OCI-LY3 (cell line): ENCODE data around the gene METAP1.

Experiments used
- H2AFZ ChIP-seq: fragments of 200-600, 300-600 bp; shearing (Covaris generic); 2 replicates; pipeline ENCODE4 v1.6.0; 2014; ENCODE audit warnings: antibody characterized with exemption, low read depth, low read length
- H3K27ac ChIP-seq: fragments of 200-600, 300-600 bp; sonication (generic); 2 replicates; pipeline ENCODE4 v1.5.1; 2014; ENCODE audit warnings: mild to moderate bottlenecking, low read length, moderate library complexity, mixed read lengths
- H3K27me3 ChIP-seq: fragments of 200-600, 300-600 bp; sonication (generic); 2 replicates; pipeline ENCODE4 v1.6.1; 2014; ENCODE audit warnings: low read depth, low read length, mixed read lengths
- H3K36me3 ChIP-seq: fragments of 200-600, 300-600 bp; sonication (generic); replicated peaks from 2 replicates; pipeline ENCODE3; 2014; ENCODE audit warnings: low read depth, low read length, mixed read lengths
- H3K4me1 ChIP-seq: fragments of 300-600, 200-600 bp; sonication (generic); 2 replicates; pipeline ENCODE4 v1.6.1; 2014; ENCODE audit warnings: low read length, mixed read lengths
- H3K4me2 ChIP-seq: fragments of 200-600, 300-600 bp; sonication (generic); 2 replicates; pipeline ENCODE4 v1.6.1; 2014; ENCODE audit warnings: low read length, mixed read lengths
- H3K4me3 ChIP-seq: fragments of 300-600, 200-600 bp; sonication (generic); 2 replicates; pipeline ENCODE4 v1.5.1; 2014; ENCODE audit warnings: antibody characterized with exemption, mild to moderate bottlenecking, low read length, moderate library complexity
- H3K79me2 ChIP-seq: fragments of 300-600, 200-600 bp; shearing (Covaris generic); 2 replicates; pipeline ENCODE4 v1.6.1; 2014; ENCODE audit warnings: mild to moderate bottlenecking, low read length, mixed read lengths
- H3K9ac ChIP-seq: fragments of 300-600, 200-600 bp; shearing (Covaris generic); 2 replicates; pipeline ENCODE4 v1.6.0; 2014; ENCODE audit warnings: mild to moderate bottlenecking, low read length, moderate library complexity
- H3K9me3 ChIP-seq: fragments of 200-600, 300-600 bp; shearing (Covaris generic); 2 replicates; pipeline ENCODE4 v1.6.1; 2014; ENCODE audit warnings: low read length, mixed read lengths; ENCODE audit not compliant: insufficient read depth
- H4K20me1 ChIP-seq: fragments of 200-600, 300-600 bp; sonication (generic); 2 replicates; pipeline ENCODE4 v1.6.1; 2016; ENCODE audit warnings: low read length, mixed read lengths; ENCODE audit not compliant: insufficient read depth
- EZH2phosphoT487 ChIP-seq: fragments of 200-600 bp; shearing (Covaris generic); IDR thresholded peaks from 2 replicates; pipeline ENCODE4 v1.6.1; 2018; ENCODE audit warnings: antibody characterized with exemption, mixed run types, low read depth
- TF ChIP-seq, protein P1 (sequence below): fragments of 200-600, 300-600 bp; sonication (generic); IDR thresholded peaks from 2 replicates; pipeline ENCODE4 v1.5.1; 2014; ENCODE audit warnings: antibody characterized with exemption, low read length, low read depth

Gene METAP1

DNA sequence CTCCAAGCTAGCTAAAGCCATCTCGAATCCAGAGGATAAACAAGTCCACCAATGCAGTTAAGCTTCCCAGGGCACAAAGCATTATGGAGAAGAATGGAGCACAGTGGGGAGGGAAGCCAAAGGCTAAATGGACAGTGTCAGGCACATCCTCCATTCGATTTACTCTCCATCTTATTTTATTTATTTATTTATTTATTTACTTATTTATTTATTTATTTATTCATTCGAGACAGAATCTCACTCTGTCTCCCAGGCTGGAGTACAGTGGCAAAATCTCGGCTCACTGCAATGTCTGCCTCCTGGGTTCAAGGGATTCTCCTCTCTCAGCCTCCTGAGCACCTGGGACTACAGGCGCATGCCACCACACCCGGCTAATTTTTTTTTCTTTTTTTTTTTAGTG, 40.3 kb upstream of the METAP1 start:
- Histone ChIP-seq H3K9ac (no peak overlapping the region), H3K36me3 (no peaks in the 10 kb centered on the region), H3K4me3 (no peak overlapping the region), H3K27ac (no peak overlapping the region), H3K4me2 (no peak overlapping the region), H3K9me3 (no peaks in the 10 kb centered on the region), H4K20me1 (no peaks in the 10 kb centered on the region), H2AFZ (no peak overlapping the region), H3K4me1 (no peaks in the 10 kb centered on the region), H3K27me3 (no peaks in the 10 kb centered on the region), H3K79me2 (no peaks in the 10 kb centered on the region)
- TF ChIP-seq, protein P1, sequence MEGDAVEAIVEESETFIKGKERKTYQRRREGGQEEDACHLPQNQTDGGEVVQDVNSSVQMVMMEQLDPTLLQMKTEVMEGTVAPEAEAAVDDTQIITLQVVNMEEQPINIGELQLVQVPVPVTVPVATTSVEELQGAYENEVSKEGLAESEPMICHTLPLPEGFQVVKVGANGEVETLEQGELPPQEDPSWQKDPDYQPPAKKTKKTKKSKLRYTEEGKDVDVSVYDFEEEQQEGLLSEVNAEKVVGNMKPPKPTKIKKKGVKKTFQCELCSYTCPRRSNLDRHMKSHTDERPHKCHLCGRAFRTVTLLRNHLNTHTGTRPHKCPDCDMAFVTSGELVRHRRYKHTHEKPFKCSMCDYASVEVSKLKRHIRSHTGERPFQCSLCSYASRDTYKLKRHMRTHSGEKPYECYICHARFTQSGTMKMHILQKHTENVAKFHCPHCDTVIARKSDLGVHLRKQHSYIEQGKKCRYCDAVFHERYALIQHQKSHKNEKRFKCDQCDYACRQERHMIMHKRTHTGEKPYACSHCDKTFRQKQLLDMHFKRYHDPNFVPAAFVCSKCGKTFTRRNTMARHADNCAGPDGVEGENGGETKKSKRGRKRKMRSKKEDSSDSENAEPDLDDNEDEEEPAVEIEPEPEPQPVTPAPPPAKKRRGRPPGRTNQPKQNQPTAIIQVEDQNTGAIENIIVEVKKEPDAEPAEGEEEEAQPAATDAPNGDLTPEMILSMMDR, result no peak
- no peak for TF ChIP-seq EZH2phosphoT487

DNA sequence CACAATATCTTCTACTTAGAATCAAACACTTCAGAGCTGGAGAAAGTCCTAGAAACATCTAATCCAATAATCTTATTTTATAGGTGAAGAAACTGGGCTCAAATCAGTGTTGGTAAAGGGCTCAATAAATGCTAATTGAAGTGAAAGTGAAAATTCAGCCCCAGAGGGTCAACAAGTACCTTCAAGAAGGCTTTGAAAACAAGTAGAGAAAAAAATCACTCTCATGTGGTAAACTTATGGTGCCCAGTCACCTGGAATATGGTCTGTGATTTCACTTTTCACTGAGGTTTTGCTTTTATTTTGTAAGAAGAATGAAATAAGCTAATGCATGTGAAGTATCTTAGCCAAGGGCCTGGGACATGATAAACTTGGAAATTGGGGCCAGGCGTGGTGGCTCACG, 37.5 kb upstream of the METAP1 start:
- Histone ChIP-seq H3K79me2 (no peaks in the 10 kb centered on the region), H3K4me1 (no peaks in the 10 kb centered on the region), H3K9ac (no peak overlapping the region), H3K4me3 (no peak overlapping the region), H3K27ac (no peak overlapping the region), H3K36me3 (no peaks in the 10 kb centered on the region), H3K27me3 (no peaks in the 10 kb centered on the region), H2AFZ (no peak overlapping the region), H3K9me3 (no peaks in the 10 kb centered on the region), H4K20me1 (no peaks in the 10 kb centered on the region), H3K4me2 (no peak overlapping the region)
- no peak for TF ChIP-seq EZH2phosphoT487
- TF ChIP-seq, protein P1, result no peak

DNA sequence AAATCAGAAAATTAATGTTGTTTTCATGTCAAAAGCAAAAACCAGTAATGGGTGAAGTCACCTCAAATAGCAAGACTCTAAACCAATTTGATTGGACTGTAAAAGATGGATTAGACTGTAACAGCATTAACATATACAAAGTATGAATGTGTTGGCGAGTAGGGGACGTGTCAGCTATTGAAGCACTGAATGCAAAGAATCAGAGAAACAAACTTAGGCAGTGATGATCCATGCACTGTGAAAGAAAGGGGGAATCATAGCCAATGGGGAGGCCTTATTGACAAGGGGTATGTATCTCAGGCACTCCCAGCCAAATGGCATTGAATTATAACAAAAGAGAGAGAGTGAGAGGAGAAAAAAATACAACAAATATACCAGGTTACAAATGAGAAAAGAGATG, 36.1 kb upstream of the METAP1 start:
- Histone ChIP-seq H3K27ac (no peak overlapping the region), H4K20me1 (no peaks in the 10 kb centered on the region), H3K9me3 (no peaks in the 10 kb centered on the region), H3K4me2 (no peak overlapping the region), H3K4me1 (no peaks in the 10 kb centered on the region), H3K27me3 (no peaks in the 10 kb centered on the region), H3K36me3 (no peaks in the 10 kb centered on the region), H2AFZ (no peak overlapping the region), H3K9ac (no peak overlapping the region), H3K79me2 (no peaks in the 10 kb centered on the region), H3K4me3 (no peak overlapping the region)
- TF ChIP-seq, protein P1, result no peak
- no peak for TF ChIP-seq EZH2phosphoT487

DNA sequence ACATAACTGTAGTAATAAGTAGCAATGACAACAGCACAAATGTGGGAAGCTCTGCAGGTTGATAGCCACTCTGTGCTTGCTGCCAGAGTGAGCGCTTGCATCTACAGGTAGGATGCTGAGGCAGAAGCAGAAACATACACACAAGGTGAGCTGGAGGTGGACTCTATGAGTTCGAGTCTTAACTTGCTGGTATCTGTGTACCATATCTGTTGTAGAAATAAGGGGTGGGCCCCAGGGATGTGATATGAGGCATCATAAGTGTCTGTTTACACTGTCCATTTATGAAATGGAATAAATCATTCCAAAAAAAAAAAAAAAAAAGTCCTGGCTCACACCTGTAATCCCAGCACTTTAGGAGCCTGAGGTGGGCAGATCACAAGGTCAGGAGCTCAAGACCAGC, 33.8 kb upstream of the METAP1 start:
- H3K9me3 ChIP-seq, result no peaks in the 10 kb centered on the region
- no peak overlapping the region for H3K27ac ChIP-seq
- H3K4me1 ChIP-seq, result no peaks in the 10 kb centered on the region
- no peaks in the 10 kb centered on the region for H3K79me2 ChIP-seq
- H2AFZ ChIP-seq, result no peak overlapping the region
- no peak overlapping the region for H3K4me2 ChIP-seq
- no peaks in the 10 kb centered on the region for H3K27me3 ChIP-seq
- TF ChIP-seq EZH2phosphoT487, result no peak
- TF ChIP-seq, protein P1, result no peak
- H3K36me3 ChIP-seq, result no peaks in the 10 kb centered on the region
- no peak overlapping the region for H3K9ac ChIP-seq
- no peak overlapping the region for H3K4me3 ChIP-seq
- no peaks in the 10 kb centered on the region for H4K20me1 ChIP-seq
